Adipocyte (in vitro differentiated cells): ENCODE results near the gene DPYD.

Experiments
- DNase-seq: peaks from one replicate; pipeline ENCODE4 v3.0.0-alpha.2; 2015; ENCODE audit warnings: low read depth
- H3K27me3 ChIP-seq: replicated peaks from 2 replicates; pipeline ENCODE4 v1.7.0; 2013; ENCODE audit warnings: mild to moderate bottlenecking, low read length, moderate library complexity; ENCODE audit not compliant: control insufficient read depth, insufficient read depth
- H3K36me3 ChIP-seq: 2 replicates; pipeline ENCODE4 v1.7.0; 2013; ENCODE audit warnings: low read length, mild to moderate bottlenecking, moderate library complexity; ENCODE audit not compliant: control insufficient read depth, insufficient read depth, severe bottlenecking
- H3K4me1 ChIP-seq: 2 replicates; pipeline ENCODE4 v1.7.0; 2013; ENCODE audit warnings: mild to moderate bottlenecking, low read length, moderate library complexity; ENCODE audit not compliant: control insufficient read depth, insufficient read depth
- H3K4me3 ChIP-seq: 2 replicates; pipeline ENCODE4 v1.7.0; 2013; ENCODE audit warnings: mild to moderate bottlenecking, low read length, moderate library complexity
- H3K9ac ChIP-seq: 2 replicates; pipeline ENCODE4 v1.7.0; 2013; ENCODE audit warnings: mild to moderate bottlenecking, low read length, moderate library complexity
- H3K9me3 ChIP-seq: 2 replicates; pipeline ENCODE4 v1.7.0; 2013; ENCODE audit warnings: mild to moderate bottlenecking, low read length, moderate library complexity; ENCODE audit not compliant: control insufficient read depth

DPYD gene

DNA sequence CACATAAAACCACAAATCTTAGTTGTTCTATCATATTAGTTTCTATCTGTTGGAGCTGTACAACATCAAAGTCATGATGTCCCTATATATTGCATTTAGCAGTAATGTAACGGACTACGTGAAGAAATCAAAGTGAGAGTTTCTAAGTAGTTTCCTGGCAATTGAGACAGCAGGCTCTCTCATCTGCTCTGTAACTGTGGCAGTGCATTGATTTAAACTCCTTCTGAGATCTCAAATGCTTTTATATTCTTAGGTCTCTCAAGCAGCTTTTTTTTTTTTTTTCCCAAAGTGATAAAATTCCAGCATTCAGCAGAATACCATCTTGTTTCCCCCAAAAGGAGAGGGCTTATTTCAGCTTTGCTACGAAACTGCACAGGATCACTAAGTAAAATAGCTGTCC, 719.2 kb downstream of the DPYD start:
- no peak overlapping the region for H3K9ac ChIP-seq
- no peaks in the 10 kb centered on the region for H3K9me3 ChIP-seq
- no peak overlapping the region for H3K4me3 ChIP-seq
- no peaks in the 10 kb centered on the region for H3K27me3 ChIP-seq
- H3K36me3 ChIP-seq: no peaks in the 10 kb centered on the region
- DNase-seq: no peak
- peaks cover 5% of the 10 kb centered on the region for H3K4me1 ChIP-seq

DNA sequence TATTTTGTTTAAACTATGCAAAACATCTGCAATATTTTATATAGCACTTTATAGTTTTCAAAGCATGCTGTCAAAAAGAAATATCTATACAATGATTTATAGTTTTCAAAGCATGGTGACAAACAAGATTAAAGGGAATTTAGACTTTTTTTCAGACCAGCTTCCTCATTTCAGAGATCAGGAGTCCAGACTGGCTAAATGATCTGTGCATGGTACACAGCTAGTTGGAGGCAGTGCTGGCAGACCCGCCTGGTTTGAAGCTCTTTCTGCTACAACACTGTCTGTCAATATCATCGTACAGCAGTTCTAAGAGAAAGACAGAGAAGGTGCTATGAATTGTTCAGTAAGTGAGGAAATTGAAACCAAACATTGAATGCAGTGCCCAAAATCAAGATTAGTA, 720.2 kb downstream of the DPYD start:
- peaks cover 5% of the 10 kb centered on the region for H3K4me1 ChIP-seq
- DNase-seq: no peak
- no peak overlapping the region for H3K9ac ChIP-seq
- no peak overlapping the region for H3K4me3 ChIP-seq
- no peaks in the 10 kb centered on the region for H3K36me3 ChIP-seq
- H3K27me3 ChIP-seq: no peaks in the 10 kb centered on the region
- no peaks in the 10 kb centered on the region for H3K9me3 ChIP-seq

DNA sequence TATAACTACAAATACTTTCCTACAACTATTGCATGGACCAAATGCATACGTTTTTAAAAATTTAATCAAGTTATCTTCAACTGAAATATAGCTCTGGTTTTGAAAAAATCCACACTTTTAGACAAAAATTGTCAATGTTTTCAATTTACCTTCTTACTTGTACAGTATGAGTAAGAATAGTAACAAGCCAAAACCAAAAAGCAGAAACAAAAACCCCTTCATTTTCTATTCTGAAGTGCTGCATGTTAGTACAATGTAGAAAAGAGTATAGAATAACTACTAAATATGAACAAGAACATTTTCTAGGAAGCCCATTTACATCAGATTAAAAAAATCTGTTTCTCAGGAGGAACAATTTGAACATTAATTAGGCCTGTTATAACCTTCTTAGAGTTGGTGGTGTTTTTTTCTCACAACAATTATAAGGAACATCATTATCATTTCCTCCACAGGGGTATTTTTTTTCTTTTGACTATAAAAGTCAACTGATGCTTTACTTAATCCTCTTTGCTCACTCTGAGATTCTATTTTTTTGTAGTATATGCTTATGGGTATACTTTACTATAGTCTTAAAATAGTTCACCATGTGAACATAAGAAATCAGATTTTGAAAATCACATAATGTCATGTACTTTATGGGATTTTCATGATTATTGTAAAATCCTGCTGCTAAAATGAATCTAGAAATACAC, 723.9 kb downstream of the DPYD start:
- no peaks in the 10 kb centered on the region for H3K27me3 ChIP-seq
- no peaks in the 10 kb centered on the region for H3K9me3 ChIP-seq
- no peak overlapping the region for H3K4me3 ChIP-seq
- H3K9ac ChIP-seq: no peak overlapping the region
- peaks cover 3% of the 10 kb centered on the region for H3K4me1 ChIP-seq
- no peak for DNase-seq
- H3K36me3 ChIP-seq: no peaks in the 10 kb centered on the region

DNA sequence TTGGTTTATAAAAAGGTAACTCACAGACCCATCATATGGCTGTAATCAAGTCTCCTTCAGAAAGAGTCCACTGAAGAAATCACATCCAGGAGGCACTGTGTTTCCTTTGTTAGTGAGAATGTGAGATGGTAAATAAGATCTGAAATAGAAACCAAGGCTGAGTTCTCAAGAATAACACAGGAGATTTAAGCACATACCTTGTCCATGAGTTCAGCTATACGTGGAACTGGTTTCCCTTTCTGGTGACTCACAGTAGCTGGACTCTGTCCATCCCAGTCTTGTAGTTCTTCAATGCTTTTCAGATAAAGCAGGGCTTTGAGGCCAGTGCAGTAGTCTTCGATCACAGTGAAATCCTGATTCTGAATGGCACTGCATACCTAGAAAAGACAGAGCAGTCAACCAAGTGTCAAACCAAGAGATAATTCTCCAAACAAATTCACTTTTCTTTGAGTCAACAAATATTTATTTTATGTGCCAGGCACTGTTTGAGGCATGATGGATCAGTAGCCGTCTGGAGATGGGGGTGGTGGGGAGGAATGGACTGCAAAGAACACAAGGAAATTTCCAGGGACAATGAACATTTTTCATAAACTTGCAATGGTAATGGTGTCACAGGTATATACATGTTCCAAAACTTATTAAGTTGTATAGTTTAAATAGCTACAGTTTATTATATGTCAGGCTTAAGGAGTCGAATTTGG, 727.8 kb downstream of the DPYD start:
- Histone ChIP-seq H3K4me1 (peaks cover 7% of the 10 kb centered on the region), H3K36me3 (no peaks in the 10 kb centered on the region), H3K27me3 (no peaks in the 10 kb centered on the region), H3K9me3 (no peaks in the 10 kb centered on the region), H3K4me3 (no peak overlapping the region), H3K9ac (no peak overlapping the region)
- peak; percentile 93 for DNase-seq

DNA sequence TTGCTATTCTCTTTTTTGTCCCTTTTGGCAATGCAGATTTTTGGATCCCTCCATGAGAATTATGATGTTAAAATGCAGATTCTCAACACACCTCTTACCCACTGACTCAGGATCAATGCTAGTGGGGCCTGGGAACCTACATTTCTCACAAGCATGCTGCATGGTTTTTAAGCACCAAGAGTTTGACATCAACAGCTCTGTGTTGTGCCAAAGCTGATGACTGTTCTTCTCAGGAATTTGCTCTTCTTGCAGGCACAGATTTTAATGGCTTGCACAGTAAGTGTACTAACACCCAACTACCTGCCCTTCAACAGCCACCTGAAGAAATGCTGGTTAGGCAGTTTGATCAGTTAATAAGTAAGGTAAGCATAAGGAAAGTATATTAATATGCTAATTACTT, 730.5 kb downstream of the DPYD start:
- no peak overlapping the region for H3K9ac ChIP-seq
- H3K27me3 ChIP-seq: no peaks in the 10 kb centered on the region
- no peak overlapping the region for H3K4me3 ChIP-seq
- peaks cover 7% of the 10 kb centered on the region for H3K4me1 ChIP-seq
- H3K36me3 ChIP-seq: no peaks in the 10 kb centered on the region
- peak; percentile 23 for DNase-seq
- H3K9me3 ChIP-seq: no peaks in the 10 kb centered on the region

DNA sequence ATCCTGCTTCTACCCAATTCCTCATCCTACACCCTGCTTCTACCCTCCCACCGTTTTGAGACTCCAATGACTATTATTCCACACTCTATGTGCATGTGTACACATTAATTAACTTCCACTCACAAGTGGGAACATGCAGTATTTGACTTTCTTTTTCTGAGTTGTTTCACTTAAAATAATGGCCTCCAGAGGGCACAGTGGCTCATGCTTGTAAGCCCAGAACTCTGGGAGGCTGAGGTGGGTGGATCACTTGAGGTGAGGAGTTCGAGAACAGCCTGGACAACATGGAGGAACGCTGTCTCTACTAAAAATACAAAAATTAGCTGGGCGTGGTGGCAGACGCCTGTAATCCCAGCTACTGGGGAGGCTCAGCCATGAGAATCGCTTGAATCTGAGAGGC, 734.5 kb downstream of the DPYD start:
- H3K4me1 ChIP-seq: peaks cover 4% of the 10 kb centered on the region
- H3K9ac ChIP-seq: no peak overlapping the region
- H3K4me3 ChIP-seq: no peak overlapping the region
- DNase-seq: no peak
- no peaks in the 10 kb centered on the region for H3K9me3 ChIP-seq
- no peaks in the 10 kb centered on the region for H3K27me3 ChIP-seq
- no peaks in the 10 kb centered on the region for H3K36me3 ChIP-seq

DNA sequence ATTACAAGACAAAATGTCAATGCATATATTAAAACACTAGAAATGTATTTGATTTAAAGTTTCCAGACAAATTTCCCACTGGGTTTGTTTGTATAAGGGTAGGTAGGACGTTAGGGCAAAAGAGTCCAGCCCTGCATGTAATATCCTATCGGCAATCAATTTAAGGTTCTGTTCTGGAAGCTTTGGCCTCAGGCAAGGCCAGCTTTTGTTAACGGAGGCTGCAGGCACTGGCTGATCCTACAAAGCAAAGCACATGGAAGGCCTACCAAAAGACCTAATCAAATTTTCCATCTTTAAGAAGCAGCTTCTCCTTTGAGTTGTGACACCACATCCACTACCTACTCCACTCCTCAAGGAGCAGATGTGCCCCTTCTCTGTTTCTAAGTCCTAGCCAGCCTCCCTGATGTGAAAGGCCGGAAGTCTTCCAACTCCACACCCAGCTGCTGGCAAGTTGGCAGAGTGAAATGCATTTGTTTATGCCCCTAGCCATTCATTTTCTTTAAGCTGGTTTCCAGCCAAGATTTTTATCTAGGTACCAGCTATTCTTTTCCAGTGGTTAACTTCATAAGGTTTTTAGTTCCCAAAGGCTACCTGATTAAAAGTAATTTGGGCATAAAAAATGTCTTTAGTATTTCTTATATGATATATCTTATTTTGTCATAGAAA, 746.7 kb downstream of the DPYD start:
- H3K36me3 ChIP-seq: no peaks in the 10 kb centered on the region
- H3K9me3 ChIP-seq: no peaks in the 10 kb centered on the region
- peak; percentile 26 for DNase-seq
- no peak overlapping the region for H3K9ac ChIP-seq
- no peak overlapping the region for H3K4me3 ChIP-seq
- no peaks in the 10 kb centered on the region for H3K4me1 ChIP-seq
- H3K27me3 ChIP-seq: no peaks in the 10 kb centered on the region

DNA sequence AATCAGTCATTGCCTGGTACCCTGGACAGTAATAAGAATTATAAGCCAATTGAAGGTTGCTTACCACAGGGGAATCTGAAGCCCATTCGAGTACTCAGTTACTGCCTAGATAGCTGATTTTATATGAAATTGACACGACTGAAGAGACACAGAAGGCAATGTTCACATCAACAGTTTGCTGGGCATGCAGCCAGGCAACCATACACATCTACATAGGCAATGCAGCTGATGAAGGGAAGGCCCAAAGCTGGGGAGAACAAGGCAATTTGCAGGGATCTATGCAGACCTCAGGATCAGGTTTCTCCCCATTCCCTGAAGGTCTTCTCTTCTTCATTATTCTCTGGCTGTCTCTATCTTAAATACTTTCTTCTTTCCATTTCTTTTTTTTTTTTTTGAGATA, 750.5 kb downstream of the DPYD start:
- Histone ChIP-seq H3K4me1 (no peaks in the 10 kb centered on the region), H3K4me3 (no peak overlapping the region), H3K9me3 (no peaks in the 10 kb centered on the region), H3K9ac (no peak overlapping the region), H3K36me3 (no peaks in the 10 kb centered on the region), H3K27me3 (no peaks in the 10 kb centered on the region)
- DNase-seq: no peak

DNA sequence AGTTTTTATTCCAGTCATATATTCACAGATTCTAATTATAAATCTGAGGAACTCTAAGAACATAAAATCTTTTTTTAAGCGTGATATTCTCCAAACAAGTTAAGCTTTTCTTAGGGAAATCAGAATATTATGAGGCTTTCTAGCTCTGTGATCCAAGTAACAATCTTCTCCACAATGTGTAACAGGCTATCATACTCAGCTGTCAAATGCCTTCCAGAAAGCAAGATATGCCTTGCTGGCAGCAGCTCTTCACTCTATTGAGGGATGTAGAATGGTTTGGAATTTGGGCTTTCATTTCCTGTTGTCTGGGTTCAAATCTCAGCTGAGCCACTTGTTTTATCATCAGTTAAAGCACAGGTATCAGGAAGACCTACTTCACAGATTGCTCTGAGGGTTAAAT, 752.8 kb downstream of the DPYD start:
- no peaks in the 10 kb centered on the region for H3K4me1 ChIP-seq
- H3K9me3 ChIP-seq: peaks cover 3% of the 10 kb centered on the region
- H3K36me3 ChIP-seq: no peaks in the 10 kb centered on the region
- no peak overlapping the region for H3K9ac ChIP-seq
- H3K27me3 ChIP-seq: no peaks in the 10 kb centered on the region
- no peak overlapping the region for H3K4me3 ChIP-seq
- no peak for DNase-seq

DNA sequence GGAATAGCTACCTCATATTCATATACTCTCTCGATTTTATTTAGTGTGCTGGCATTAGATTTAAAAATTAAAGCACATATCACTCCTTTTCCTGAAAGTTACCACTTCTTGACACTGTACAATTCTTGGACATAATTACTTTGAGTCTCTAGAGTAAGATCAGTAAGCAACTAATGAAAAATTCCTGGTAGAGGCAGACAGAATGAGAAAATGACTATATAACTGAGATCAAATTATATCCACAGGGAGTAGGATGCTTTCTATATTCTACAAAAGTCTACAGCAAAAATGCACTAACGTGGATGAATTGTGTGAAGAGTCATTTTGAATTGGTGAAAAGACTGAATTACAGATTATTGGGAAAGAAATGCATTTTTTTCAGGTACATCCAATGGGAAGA, 753.6 kb downstream of the DPYD start:
- no peak overlapping the region for H3K4me3 ChIP-seq
- no peaks in the 10 kb centered on the region for H3K27me3 ChIP-seq
- no peak overlapping the region for H3K9ac ChIP-seq
- DNase-seq: no peak
- H3K36me3 ChIP-seq: no peaks in the 10 kb centered on the region
- peaks cover 3% of the 10 kb centered on the region for H3K9me3 ChIP-seq
- H3K4me1 ChIP-seq: no peaks in the 10 kb centered on the region

DNA sequence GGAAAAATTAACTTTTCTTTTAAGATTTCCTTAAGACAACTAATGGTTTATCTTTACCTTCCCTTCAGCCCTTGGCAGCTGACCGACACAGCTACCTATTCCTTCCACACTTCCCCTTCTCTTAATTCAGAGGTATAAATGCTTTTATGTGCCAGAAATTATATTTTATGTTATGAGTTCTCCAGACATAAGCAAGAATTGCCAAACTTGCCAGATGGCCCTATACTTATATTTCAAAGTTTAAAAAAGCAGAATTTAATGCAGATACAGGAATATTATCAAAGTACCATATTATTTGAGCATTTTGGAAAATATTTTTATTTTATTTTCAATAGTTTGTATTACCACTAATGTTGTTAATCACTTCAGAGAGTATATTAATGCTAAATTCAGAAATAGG, 754.2 kb downstream of the DPYD start:
- peaks cover 3% of the 10 kb centered on the region for H3K9me3 ChIP-seq
- no peak for DNase-seq
- no peak overlapping the region for H3K4me3 ChIP-seq
- no peaks in the 10 kb centered on the region for H3K27me3 ChIP-seq
- H3K9ac ChIP-seq: no peak overlapping the region
- H3K36me3 ChIP-seq: no peaks in the 10 kb centered on the region
- no peaks in the 10 kb centered on the region for H3K4me1 ChIP-seq
